Measurements from ENCODE around the gene SLC16A7.

Gene SLC16A7, protein sequence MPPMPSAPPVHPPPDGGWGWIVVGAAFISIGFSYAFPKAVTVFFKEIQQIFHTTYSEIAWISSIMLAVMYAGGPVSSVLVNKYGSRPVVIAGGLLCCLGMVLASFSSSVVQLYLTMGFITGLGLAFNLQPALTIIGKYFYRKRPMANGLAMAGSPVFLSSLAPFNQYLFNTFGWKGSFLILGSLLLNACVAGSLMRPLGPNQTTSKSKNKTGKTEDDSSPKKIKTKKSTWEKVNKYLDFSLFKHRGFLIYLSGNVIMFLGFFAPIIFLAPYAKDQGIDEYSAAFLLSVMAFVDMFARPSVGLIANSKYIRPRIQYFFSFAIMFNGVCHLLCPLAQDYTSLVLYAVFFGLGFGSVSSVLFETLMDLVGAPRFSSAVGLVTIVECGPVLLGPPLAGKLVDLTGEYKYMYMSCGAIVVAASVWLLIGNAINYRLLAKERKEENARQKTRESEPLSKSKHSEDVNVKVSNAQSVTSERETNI

DNA sequence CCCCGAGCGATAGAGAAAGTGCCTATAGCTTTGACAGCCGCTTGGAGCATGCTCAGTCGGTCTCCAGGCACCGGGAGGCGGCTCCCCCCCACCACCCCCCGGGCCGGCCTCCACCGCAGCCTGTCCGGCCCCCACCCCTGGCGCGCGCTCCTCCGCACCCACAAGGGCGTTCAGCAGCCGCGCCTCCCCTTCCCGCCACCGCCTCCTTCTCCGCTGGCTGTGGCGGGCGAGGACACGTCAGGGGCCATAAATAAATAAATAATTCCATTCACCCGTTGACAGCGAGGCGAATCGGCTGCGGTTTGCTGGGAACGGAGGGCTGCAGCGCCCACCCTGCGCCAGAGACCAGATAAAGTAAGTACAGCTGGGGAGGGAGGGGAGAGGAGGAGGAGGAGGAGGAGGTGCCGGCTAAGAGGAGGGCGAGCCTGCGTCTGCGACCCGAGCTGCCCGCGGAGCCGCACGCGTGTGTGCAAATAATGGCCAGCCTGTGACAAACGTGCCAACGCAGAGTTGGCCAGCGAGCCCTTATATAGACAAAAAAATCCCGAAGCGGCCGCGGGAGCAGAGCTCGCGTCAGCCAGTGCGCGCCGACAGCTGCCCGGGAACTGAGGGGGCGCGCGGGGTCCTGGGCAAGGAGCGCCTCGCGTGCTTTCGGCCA is at the start of gene SLC16A7:
TSS of gene SLC16A7 (plus strand) at position 147 of the 658 bp plus-strand sequence. CDS start 108,773 bp downstream, outside the sequence.
- peak within 1 kb of the TSS; percentile 26 for H3K9ac ChIP-seq (ENCODE audit: low read depth, low read length)
- H3K27me3 ChIP-seq (ENCODE audit: control insufficient read depth, insufficient read depth, low read length), result peaks cover 9% of the 10 kb centered on the region
- H3K4me1 ChIP-seq (ENCODE audit: control insufficient read depth, insufficient read depth, low read length), result peaks cover 6% of the 10 kb centered on the region
- no peaks in the 10 kb centered on the region for H3K36me3 ChIP-seq (ENCODE audit: control insufficient read depth, insufficient read depth, low read length)
- no peaks in the 10 kb centered on the region for H3K9me3 ChIP-seq (ENCODE audit: control insufficient read depth, insufficient read depth, low read length)
- peak within 1 kb of the TSS; percentile 82 for H3K4me3 ChIP-seq (ENCODE audit: low read depth, low read length)

DNA sequence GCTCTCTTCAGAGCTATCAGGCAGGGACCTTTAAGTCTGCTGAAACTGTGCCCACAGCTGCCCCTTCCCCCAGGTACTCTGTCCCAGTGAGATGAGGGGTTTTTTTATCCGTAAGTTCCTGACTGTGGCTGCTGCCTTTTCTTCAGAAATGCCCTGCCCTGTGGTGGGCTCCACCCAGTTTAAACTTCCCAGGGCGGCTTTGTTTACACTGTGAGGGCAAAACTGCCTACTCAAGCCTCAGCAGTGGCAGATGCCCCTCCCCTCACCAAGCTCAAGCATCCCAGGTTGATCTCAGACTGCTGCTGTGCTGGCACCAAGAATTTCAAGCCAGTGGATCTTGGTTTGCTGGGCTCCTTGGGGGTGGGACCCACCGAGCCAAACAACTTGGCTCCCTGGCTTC is 46.9 kb upstream of the SLC16A7 start:
- Histone ChIP-seq H3K9ac (ENCODE audit: low read depth, low read length) (no peak overlapping the region), H3K4me1 (ENCODE audit: control insufficient read depth, insufficient read depth, low read length) (no peaks in the 10 kb centered on the region), H3K27me3 (ENCODE audit: control insufficient read depth, insufficient read depth, low read length) (no peaks in the 10 kb centered on the region), H3K4me3 (ENCODE audit: low read depth, low read length) (no peak overlapping the region), H3K36me3 (ENCODE audit: control insufficient read depth, insufficient read depth, low read length) (no peaks in the 10 kb centered on the region), H3K9me3 (ENCODE audit: control insufficient read depth, insufficient read depth, low read length) (no peaks in the 10 kb centered on the region)

DNA sequence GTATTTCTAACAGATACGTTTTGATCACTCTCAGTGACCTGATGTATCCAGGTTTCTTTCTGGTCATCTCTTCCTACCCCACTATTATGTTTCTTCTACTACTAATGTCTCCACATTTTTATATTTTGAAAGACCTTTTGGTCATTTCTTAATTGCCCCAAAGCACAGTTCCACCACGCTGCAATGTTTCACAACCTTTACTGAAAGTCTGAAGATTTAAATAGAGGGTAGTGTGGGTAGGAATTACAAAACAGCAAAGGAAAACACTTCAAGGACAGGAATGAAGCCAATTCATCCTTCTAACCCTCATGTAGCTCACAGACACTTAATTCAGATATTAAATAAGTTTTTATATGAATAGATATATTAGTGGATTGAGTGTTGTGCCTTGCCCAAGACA is 36.1 kb upstream of the SLC16A7 start:
- Histone ChIP-seq H3K27me3 (ENCODE audit: control insufficient read depth, insufficient read depth, low read length) (no peaks in the 10 kb centered on the region), H3K4me1 (ENCODE audit: control insufficient read depth, insufficient read depth, low read length) (no peaks in the 10 kb centered on the region), H3K4me3 (ENCODE audit: low read depth, low read length) (no peak overlapping the region), H3K9me3 (ENCODE audit: control insufficient read depth, insufficient read depth, low read length) (no peaks in the 10 kb centered on the region), H3K36me3 (ENCODE audit: control insufficient read depth, insufficient read depth, low read length) (no peaks in the 10 kb centered on the region), H3K9ac (ENCODE audit: low read depth, low read length) (no peak overlapping the region)

DNA sequence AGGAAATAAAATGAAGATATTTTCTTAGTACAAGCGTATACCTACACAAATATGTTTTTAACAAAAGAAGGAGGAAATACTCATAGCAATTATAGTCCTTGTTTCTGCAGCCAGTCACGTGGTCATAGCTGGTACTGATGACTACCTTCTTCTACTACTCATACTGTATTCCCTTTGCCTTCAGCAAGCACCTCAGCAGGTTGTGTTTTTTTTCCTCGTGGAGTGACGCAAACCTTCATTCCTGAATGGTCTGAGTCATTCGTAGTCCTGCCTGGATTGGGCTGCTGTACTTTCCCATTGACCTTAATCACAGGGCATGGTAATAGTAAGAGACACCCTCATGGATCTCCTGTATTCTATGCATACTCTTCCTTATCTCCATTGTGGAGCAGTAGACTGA is 25.7 kb upstream of the SLC16A7 start:
- no peak overlapping the region for H3K4me3 ChIP-seq (ENCODE audit: low read depth, low read length)
- no peaks in the 10 kb centered on the region for H3K27me3 ChIP-seq (ENCODE audit: control insufficient read depth, insufficient read depth, low read length)
- no peak overlapping the region for H3K9ac ChIP-seq (ENCODE audit: low read depth, low read length)
- no peaks in the 10 kb centered on the region for H3K36me3 ChIP-seq (ENCODE audit: control insufficient read depth, insufficient read depth, low read length)
- H3K9me3 ChIP-seq (ENCODE audit: control insufficient read depth, insufficient read depth, low read length), result no peaks in the 10 kb centered on the region
- no peaks in the 10 kb centered on the region for H3K4me1 ChIP-seq (ENCODE audit: control insufficient read depth, insufficient read depth, low read length)

DNA sequence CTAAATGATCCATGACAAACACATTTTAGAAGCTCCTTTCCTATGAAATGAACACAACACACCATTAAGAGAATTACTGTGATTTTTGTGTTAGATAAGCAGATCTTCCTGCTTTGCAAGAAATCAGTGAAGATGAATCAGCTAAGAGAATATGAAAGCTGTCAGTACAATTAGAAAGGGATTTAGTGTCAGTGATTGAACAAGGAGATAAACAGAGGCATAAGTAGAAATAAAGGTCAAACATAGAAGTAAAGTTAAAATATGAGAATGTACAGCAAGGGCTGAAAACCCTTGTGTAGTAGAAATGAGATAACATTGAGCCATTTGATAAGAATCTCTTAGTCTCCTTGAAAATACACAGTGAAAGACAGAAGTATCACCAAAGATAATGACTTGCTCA is 21.4 kb upstream of the SLC16A7 start:
- H3K27me3 ChIP-seq (ENCODE audit: control insufficient read depth, insufficient read depth, low read length), result no peaks in the 10 kb centered on the region
- no peaks in the 10 kb centered on the region for H3K36me3 ChIP-seq (ENCODE audit: control insufficient read depth, insufficient read depth, low read length)
- H3K4me3 ChIP-seq (ENCODE audit: low read depth, low read length), result no peak overlapping the region
- no peaks in the 10 kb centered on the region for H3K9me3 ChIP-seq (ENCODE audit: control insufficient read depth, insufficient read depth, low read length)
- H3K4me1 ChIP-seq (ENCODE audit: control insufficient read depth, insufficient read depth, low read length), result no peaks in the 10 kb centered on the region
- no peak overlapping the region for H3K9ac ChIP-seq (ENCODE audit: low read depth, low read length)

DNA sequence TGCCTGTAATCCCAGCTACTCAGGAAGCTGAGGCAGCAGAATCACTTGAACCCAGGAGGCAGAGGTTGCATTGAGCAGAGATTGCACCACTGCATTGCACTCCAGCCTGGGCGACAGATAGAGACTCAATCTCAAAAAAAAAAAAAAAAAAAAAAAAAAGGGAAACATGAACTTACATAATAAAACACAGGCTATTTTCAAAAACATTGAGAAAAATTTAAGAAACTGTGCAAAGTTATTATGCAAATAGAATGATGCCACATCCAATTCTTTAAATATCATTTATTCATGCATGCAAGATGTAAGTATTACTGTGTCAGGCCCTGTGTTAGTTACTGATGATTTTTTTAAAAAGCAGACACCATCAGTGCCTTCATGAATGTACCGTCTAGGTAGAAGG is 20.0 kb upstream of the SLC16A7 start:
- H3K4me3 ChIP-seq (ENCODE audit: low read depth, low read length), result no peak overlapping the region
- no peaks in the 10 kb centered on the region for H3K9me3 ChIP-seq (ENCODE audit: control insufficient read depth, insufficient read depth, low read length)
- no peak overlapping the region for H3K9ac ChIP-seq (ENCODE audit: low read depth, low read length)
- no peaks in the 10 kb centered on the region for H3K27me3 ChIP-seq (ENCODE audit: control insufficient read depth, insufficient read depth, low read length)
- no peaks in the 10 kb centered on the region for H3K36me3 ChIP-seq (ENCODE audit: control insufficient read depth, insufficient read depth, low read length)
- no peaks in the 10 kb centered on the region for H3K4me1 ChIP-seq (ENCODE audit: control insufficient read depth, insufficient read depth, low read length)

DNA sequence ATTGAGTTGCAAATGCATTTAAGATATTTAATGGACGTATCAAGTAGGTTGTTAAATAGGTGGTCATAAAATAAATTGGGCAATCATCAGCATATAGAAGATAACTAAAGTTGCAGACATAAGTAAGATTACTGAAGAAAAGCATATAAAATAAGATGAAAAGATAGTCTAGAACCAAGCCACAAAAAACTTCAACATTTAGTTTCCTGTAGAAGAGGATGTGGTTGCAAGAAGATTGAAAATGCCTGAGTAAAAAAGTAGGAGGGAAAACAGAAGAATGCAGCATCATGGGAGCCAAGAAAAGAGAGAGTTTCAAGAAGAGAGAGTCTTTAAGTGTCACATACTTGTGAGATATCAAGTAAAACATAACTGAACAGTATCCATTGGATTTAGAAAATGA is 17.6 kb upstream of the SLC16A7 start:
- Histone ChIP-seq H3K4me1 (ENCODE audit: control insufficient read depth, insufficient read depth, low read length) (no peaks in the 10 kb centered on the region), H3K9ac (ENCODE audit: low read depth, low read length) (no peak overlapping the region), H3K27me3 (ENCODE audit: control insufficient read depth, insufficient read depth, low read length) (no peaks in the 10 kb centered on the region), H3K36me3 (ENCODE audit: control insufficient read depth, insufficient read depth, low read length) (no peaks in the 10 kb centered on the region), H3K9me3 (ENCODE audit: control insufficient read depth, insufficient read depth, low read length) (no peaks in the 10 kb centered on the region), H3K4me3 (ENCODE audit: low read depth, low read length) (no peak overlapping the region)

DNA sequence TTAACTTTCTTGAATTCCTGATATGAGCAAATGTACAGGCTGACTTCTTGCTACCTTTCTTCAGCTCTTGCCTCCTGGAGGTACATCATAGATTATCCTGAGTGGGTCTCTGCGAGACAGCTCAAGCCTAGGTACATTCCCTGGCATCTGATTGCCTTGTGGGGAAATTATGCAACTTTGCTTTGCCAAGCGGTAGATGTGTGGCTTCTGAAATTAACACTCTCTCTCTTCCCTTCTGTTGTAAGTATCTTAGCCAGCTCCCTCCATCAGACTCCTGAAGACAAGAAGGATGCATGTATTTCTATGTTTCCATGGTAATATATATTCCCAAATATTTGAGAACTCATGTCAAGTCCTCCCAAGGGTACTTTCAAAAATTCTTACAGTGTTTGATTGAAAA is 16.2 kb upstream of the SLC16A7 start:
- Histone ChIP-seq H3K27me3 (ENCODE audit: control insufficient read depth, insufficient read depth, low read length) (no peaks in the 10 kb centered on the region), H3K4me1 (ENCODE audit: control insufficient read depth, insufficient read depth, low read length) (no peaks in the 10 kb centered on the region)

DNA sequence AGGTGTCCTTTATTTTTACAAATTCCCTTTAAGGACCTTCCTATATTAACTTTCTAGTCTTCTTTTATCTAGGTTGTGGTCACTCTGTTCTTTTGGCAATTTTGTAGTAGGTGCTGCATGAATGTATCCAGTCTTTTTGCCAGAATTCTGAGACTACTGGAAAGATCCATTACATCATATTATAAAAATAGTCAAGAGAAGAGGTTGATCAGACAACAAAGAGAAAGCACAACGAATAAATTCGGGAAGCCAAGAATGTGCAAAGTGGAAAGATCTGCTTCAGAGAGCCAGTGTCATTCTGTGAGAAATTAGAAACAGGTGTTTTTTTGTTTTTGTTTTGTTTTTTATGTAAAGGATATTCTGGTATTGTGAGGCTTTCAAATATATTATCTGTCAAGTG is 15.8 kb upstream of the SLC16A7 start:
- Histone ChIP-seq H3K27me3 (ENCODE audit: control insufficient read depth, insufficient read depth, low read length) (no peaks in the 10 kb centered on the region), H3K9me3 (ENCODE audit: control insufficient read depth, insufficient read depth, low read length) (no peaks in the 10 kb centered on the region), H3K4me3 (ENCODE audit: low read depth, low read length) (no peak overlapping the region), H3K9ac (ENCODE audit: low read depth, low read length) (no peak overlapping the region), H3K36me3 (ENCODE audit: control insufficient read depth, insufficient read depth, low read length) (no peaks in the 10 kb centered on the region), H3K4me1 (ENCODE audit: control insufficient read depth, insufficient read depth, low read length) (no peaks in the 10 kb centered on the region)

More for the DNA sequence above, 16.2 kb upstream of the SLC16A7 start:
- Histone ChIP-seq H3K4me3 (ENCODE audit: low read depth, low read length) (no peak overlapping the region), H3K9ac (ENCODE audit: low read depth, low read length) (no peak overlapping the region), H3K36me3 (ENCODE audit: control insufficient read depth, insufficient read depth, low read length) (no peaks in the 10 kb centered on the region), H3K9me3 (ENCODE audit: control insufficient read depth, insufficient read depth, low read length) (no peaks in the 10 kb centered on the region)

DNA sequence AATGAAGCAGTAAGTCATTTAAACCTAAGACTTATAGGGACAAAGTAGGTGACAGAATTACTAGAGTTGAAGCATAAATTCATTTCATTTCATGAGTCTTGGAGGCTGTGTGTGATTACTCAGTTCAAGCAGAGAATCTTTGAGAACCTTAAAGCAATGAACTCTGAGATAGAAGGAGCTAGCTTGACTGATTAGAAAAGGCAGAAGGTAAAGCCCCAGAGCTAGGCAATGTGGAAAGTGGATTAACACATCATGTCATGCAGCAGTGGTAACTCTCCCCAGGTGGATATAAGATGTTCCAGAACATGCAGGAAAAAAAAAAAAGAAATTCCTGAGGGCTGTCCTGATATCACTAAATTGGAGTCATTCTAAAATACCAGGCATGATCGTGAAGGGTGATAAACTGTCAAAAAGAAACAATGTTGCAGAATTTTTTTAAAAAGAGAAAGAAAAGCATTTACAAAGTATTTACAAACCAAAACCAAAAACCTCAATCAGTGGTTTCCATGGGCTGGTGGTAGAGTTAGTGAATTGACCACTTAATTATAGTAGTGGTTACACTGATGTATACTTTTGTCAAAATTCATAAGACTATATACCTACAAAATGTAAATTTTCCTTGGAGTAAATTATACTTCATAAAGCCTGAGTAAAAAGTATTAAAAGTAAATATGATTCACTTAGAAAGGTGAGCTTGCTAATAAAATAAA is 12.7 kb upstream of the SLC16A7 start:
- Histone ChIP-seq H3K9me3 (ENCODE audit: control insufficient read depth, insufficient read depth, low read length) (no peaks in the 10 kb centered on the region), H3K4me3 (ENCODE audit: low read depth, low read length) (no peak overlapping the region), H3K27me3 (ENCODE audit: control insufficient read depth, insufficient read depth, low read length) (no peaks in the 10 kb centered on the region), H3K9ac (ENCODE audit: low read depth, low read length) (no peak overlapping the region), H3K36me3 (ENCODE audit: control insufficient read depth, insufficient read depth, low read length) (no peaks in the 10 kb centered on the region), H3K4me1 (ENCODE audit: control insufficient read depth, insufficient read depth, low read length) (no peaks in the 10 kb centered on the region)

DNA sequence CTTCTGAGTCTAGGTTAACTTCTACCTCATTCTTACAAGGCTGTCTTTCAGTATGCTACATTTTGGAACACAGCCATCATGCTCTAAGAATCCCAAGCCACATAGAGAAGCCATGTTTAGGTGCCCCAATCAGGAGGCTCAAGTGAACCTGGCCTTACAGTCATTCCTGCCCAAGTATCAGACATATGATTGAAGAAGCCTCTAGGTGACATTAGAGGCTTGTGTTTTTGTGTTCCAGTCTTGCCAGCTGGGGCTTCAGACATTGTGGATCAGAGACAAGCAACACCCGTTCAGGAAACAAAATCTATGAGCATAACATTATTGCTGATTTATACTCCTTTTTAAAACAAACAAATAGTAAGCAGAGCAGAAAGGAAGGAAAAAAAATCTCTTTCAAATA is 8.1 kb upstream of the SLC16A7 start:
- H3K27me3 ChIP-seq (ENCODE audit: control insufficient read depth, insufficient read depth, low read length), result no peaks in the 10 kb centered on the region
- H3K9ac ChIP-seq (ENCODE audit: low read depth, low read length), result no peak overlapping the region
- H3K9me3 ChIP-seq (ENCODE audit: control insufficient read depth, insufficient read depth, low read length), result no peaks in the 10 kb centered on the region
- no peaks in the 10 kb centered on the region for H3K36me3 ChIP-seq (ENCODE audit: control insufficient read depth, insufficient read depth, low read length)
- no peaks in the 10 kb centered on the region for H3K4me1 ChIP-seq (ENCODE audit: control insufficient read depth, insufficient read depth, low read length)
- H3K4me3 ChIP-seq (ENCODE audit: low read depth, low read length), result no peak overlapping the region

All from iPS-15b (cell line).